ENCODE results near the gene CADPS2.

CADPS2 gene

DNA sequence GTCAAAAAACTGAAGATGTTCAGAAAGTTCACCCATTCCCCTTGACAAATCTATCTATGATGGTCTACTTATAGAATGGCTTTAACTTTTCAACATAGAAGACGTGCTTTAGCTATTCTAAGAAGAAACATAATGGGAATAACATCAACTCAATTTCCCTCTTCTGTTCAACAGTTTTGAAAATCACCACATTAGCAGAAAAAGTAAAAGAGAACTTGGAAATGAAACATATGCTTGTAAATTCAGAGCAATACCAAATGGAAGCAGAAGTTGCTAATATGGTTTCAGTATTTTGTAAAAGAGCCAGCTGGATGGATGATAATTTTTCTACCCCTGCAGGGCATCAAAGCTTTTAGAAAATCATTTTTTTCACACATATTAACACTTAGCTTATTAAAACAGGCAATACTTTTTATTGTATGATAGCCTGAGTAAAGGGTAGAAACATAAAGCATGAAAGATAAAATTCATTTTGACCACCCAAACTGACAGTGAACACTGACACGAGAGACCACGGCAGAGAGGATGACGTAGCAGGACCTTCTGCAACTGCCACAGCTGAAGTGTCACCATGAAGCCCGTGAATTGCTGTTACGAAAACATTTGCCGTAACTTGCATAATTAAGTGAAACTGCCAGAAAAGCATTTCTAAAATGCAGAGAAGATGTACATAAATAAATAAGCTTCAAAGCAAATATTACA, 542.5 kb downstream of the CADPS2 start:
- no peak for DNase-seq

DNA sequence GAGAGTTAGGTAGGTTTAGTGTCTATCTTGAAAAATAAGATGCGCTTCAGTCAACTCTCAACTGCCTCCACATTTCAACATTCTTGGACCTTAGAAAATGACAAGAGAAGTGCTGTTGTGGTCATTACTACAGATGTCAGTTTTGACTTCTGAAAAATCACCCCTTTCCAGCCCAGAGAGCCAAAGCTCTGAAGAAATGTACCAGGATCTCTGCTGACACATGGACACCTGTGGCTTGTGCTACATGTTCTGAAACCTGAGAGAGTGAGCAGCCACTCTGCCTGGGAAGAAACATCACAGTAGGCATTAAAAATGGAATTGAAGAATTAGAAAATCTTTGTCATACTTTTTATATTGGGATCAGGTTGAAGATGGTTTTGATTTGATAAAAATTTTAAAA, 545.8 kb downstream of the CADPS2 start:
- DNase-seq: no peak

DNA sequence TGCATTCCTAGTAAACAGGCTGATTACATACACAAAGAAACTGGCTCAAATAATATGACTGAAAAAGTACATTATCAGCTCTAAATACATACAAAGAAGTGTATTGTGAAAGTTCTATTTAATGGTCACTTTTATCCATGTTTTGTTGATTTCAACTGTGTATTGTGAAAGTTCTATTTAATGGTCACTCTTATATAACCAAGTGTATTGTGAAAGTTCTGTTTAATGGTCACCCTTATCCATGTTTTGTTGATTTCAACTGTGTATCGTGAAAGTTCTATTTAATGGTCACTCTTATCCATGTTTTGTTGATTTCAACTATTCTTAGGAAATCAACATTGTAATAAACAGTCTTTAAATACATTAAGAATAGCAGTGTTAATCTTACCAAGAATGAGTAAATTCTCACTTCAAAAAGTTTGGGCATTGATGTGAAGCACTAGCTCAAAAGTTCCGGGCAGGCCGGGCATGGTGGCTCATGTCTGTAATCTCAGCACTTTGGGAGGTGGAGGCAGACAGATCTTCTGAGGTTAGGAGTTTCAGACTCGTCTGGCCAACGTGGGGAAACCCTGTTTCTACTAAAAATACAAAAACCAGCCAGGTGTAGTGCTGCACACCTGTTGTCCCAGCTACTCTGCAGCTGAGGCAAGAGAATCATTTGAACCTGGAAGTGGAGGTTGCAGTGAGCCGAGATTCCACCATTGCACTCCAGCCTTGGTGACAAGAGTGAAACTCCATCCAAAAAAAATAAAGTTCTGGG, 546.9 kb downstream of the CADPS2 start:
- DNase-seq: no peak

DNA sequence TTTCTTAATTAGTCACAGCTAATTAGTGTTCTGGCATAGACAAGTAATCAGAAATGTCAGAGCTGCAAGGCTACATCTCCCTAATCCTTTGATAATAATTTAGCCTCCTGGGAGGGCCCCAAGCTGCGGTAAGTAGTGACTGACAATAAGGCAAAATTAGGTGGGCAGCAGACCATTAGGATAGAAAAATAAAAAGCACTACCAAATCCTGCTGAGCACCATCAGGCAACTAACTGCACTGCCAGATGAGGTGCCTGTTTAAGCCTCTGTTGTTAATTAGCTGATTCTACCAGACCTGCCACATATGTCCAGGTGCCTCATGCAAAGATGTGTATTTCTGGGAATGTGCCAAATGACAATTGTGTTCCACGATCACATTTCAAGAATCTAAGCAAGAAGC, 549.2 kb downstream of the CADPS2 start:
- DNase-seq: no peak

DNA sequence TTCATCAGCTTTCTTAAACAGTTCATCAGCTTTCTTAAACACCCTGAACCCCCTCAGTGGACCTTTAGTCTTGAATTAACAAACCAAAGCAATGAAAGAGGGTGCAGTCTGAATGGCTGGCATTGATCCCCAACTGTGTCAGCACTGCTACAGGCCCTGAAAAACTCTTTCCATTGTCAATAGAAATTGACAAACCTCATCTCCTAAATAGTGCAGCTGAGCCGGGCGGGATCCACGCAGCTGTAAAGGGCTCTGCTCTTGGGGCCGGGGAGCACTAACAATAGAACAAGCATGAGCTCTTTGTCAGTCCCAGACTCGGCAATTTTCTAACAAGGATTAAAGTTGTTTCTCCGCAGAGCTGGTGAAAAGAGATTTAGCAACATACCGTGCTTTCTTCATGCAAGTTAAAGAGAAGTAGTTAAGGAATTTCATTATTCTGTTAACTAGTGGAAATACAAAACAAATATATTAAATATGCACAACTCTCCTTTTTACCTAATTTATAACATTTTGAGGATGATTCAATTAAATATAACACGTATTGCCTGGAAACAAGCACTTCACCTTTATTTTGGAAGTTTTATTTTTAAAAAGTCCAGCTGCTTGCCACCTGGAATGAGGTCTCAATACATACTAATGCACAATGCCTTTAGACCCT, 557.0 kb downstream of the CADPS2 start:
- DNase-seq: no peak

DNA sequence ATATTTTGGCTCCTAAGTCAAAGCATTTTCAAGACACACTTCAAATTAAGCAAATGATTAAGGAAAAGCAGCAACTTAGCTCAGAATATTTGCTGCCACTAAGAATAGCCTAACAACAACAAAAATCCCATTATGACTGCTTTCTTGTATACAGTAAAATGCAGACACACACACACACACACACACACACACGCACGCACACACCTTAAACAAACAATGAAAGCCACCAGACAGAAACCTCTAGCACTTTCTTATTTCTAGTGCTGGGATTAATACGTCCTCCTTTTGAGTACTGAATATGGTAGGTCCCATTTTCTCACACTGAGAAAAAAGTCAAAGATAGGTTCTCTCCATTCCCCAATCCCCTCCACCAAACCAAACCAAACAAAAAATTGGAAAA, 558.3 kb downstream of the CADPS2 start:
- no peak for DNase-seq

DNA sequence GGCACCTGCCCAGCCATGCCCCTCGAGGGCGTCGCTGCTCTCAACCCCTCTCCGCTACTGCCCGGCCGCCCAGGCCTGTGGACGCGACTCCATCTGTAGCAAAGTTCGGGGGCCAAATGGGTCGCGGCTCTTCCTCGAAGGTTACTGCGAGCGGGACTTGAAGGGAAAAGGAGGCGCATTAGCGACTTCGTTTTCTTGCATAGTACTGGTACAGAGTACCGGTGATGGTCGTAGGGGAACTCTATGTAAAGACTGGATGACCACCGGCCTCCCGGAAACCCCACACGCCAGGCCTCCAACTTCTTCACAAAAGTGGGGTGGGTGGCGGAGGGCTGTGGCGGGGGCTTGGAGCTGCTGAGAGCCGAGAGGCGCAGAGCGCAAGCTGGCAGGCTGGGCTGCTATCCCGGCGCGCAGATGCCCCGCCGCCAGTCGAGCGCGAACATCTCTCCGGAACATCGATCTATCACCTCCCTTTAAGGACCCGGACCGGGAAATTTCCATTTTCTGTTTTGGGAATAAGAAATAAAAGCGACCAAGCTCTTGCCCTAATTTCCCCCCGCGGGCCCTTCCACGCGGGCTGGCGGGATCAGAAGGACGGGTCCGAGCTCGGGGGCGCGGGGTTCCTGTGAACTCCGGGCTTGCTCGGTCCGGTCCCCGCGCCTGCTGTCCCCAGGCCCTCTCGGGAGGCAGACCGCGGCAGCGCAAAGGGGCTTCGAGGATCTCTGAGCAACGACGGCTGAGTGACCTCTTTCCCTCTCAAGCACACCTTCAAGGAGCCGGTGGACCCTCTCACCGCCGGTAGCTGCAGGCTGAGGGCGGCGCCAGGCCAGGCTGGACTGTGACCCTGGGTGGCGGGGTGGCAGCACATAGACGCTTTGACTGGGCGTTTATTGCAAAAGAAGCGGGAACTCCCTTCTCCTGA, 569.5 kb downstream of the CADPS2 start:
- DNase-seq: no peak

DNA sequence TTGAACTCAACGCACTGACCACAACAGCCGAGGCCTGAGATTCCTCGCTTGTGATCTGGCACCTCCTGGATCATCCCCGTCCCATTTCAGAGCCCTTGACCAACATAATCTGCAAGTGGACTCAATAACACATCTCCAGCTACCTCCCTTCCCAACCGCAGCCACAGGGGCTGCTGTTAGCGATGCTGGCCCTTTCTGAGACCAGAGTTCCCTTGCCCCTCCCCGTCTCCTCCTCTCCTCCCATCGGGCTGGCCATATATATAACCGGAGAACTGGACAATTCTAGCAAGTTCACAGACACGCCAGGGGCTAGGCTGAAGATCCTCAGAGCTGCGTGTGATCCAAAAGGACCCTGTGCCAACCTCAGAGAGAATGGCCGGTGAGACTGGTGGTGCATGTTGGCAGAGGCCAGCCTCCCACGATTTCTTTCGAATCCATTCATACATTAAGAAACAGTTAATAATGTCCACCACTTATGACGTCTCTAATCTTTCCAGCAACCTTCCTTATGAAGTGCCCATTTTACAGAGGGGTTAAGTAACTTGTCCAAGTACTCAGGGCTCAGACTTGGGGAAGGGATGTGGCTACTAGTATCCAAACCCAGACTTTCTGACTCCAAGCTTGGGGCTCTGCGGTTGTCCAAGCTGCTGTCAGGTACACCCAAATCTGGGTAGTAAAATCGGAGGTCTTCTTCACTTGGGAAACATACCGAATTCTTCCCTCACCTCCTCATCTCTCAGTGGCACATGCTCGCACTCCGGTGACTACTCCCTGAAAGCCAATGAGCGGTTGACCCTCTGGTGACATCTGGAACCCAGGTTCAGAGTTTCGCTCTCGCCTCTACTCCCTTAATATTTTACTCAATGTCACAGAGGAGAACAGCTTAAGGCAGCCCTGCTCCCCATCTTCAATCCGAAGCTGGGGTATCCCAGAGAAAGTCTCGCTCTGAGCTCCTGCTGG, 570.5 kb downstream of the CADPS2 start:
- DNase-seq: no peak

DNA sequence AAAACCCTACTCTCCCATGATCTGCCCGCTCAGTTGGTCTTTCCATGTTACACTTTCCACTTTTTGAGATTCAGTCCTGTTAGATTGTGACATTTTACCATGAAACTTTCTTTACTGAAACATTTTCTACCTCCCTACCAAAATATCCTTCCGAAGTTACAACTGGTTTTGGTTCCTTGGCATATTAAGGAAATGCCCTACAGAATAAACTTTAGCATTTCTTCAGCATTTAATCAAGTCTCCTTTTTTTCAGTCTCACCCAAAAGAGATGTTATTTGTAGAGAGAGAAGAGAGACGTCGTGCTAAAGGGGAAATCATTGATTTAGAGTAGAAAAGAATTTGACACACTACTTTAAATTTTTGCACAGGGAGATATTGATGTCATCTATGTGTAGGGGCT, 572.0 kb downstream of the CADPS2 start:
- DNase-seq: no peak

DNA sequence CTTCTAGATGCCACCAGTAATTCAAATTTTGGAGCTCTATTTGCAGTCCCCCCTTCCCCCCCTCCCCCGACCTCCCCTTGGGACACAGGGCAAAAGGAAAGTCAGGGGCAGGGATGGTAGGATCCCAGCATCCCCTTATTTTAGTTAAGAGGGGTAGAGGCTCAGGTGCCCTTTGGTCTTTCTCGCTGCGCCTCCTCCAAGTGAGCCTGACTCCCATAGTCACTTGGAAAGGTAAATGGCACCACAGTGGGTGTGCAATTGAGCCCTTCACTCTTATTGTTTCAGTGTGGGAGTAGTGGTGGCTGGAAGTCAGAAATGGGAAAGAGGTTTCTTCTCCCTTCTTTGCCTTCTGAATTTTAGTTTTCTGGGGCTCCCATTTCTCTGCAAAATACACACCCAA, 573.5 kb downstream of the CADPS2 start:
- DNase-seq: no peak

DNA sequence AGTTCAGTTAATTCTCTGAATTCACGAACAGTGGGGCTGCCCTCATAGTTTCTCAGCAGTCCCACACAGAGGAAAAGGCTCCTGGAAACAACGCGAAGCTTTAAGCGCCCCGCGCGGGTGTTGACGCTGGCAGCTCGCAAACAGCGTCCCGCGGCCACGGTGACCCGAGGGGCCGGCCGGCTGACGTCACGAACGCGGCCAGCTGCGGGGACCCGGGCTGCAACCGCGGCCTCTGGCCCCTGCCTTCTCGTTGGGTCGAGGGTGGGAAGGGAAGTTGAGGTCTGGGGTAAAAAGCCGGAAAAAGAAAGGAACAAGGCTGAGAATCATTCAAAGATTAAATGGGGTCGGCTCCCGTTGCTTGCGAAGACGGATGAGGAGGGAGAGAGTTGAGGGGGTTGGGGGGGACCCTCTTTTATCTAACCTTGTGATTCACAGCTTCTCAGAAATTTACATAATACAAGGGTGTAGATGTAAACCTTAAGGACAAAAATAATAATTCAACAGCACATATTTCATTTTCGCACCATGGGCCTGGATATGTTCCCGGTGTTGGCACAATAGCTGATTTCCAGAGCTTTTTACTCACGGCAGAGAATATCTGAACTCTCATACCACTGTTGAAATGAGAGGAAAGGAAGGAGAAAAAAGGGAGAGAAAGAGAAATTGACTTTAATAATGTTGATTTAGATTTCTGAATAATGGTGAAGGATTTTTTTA, 574.4 kb downstream of the CADPS2 start:
- DNase-seq: no peak

DNA sequence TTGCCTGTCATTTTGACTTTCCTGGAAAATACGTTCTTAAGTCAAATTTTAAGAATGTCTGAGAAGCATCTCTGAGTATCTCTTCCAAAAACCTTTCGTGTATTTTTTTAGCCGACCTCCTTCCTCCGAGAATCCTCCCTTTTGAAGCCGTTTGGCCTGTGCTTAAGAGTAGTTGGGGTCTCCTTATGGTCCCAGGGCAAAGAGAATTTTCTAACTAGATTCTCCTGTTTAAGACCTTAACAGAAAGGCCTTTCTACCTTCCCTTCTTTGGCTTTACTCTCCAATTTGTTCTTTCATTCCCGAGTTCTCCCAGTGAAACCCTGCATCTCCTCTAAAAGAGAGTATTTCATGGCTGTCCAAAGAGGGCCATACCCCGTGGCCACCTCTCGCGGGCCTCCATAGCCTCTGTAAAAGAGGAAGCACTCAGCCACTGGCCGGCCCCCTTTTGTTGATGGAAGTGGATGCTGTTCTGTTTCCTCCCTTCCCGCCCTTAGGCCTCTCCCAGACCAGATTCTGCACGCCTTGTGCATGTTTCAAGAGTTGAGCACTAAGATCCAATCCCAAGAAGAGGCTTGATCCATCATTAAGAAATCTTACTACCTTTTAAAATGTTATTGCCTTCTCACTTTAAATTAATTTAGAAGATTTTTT, 575.1 kb downstream of the CADPS2 start:
- DNase-seq: no peak

DNA sequence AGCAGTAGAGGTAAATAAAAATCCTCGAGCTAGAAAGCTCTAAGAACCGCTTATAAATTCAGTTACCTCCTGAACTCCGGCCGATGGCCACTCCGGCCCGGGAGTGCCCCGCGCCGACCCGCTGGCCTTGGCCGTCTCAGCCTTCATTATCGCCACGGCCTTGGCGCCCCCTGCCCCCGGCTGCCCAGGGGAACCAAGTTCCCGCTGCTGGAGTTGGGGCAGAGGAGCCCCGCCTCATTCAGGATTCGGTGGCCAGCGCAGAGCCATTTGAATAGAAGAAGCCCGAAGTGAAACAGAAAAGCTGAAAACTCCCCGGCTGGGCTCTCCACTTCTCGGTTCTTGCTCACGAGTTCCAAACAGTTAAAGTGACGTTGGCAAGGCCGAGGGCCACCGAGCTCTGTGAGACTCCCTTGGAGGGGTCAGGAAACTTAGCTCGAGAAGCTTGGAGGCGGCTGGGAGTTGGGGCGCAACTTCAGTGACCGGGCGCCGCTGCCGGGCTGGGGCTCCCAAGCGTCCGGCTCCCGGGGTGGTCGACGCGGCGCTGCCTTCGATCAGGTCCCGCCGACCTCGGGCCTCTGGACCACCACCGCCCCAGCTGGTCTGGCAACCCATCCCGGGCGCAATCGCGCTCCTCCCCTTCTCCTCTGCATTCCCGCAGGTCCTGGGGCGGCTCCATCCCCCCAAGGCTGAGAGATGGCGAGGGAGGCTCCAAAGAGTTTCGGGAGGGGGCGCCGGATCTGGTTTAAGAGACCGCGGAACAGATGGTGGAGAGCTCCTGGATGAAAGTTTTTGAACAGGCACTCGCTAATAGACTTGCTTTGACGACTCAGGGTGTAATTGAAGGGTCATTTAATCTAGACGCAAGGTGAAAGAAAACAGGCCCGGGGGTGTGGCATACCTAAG, 575.9 kb downstream of the CADPS2 start:
- no peak for DNase-seq

DNA sequence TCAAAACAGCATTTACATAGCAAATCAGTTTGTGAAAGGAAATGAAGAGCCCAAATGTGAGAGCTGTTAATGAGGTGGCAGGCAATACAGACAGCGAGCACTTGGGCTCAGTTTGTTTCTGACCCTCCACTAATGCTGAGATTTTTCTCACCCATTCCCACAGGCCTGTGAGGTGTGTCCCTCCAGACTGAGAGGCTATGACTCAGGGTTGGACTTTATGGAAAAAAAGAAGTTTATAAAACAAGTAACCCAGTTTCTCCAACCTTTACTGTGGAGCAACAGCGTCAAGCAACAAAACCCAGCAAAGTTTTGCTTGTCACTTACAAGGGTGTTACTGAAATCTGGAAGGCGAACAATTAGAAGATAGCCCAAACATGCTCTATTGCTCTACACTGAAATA, 576.8 kb downstream of the CADPS2 start:
- no peak for DNase-seq

DNA sequence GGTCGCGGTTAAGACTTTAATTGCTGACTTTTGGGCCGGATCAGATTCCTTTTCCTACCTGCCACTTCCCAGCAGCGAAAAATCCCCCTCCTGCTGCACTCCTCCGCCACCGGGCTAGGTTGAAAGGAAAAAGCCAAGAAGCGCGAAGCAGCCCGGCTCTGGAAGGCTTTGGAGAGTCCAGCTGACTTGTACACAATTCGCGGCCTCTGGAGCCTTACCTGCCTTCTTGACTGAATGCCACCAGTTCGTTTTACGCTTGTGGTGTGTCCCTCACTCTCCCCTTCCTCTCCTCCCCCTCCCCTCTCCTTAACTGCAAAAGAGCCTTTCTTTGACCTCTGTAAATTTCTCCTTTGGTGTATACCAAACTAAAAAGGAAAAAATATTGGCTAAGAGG, 579.0 kb downstream of the CADPS2 start:
- DNase-seq: no peak

DNA sequence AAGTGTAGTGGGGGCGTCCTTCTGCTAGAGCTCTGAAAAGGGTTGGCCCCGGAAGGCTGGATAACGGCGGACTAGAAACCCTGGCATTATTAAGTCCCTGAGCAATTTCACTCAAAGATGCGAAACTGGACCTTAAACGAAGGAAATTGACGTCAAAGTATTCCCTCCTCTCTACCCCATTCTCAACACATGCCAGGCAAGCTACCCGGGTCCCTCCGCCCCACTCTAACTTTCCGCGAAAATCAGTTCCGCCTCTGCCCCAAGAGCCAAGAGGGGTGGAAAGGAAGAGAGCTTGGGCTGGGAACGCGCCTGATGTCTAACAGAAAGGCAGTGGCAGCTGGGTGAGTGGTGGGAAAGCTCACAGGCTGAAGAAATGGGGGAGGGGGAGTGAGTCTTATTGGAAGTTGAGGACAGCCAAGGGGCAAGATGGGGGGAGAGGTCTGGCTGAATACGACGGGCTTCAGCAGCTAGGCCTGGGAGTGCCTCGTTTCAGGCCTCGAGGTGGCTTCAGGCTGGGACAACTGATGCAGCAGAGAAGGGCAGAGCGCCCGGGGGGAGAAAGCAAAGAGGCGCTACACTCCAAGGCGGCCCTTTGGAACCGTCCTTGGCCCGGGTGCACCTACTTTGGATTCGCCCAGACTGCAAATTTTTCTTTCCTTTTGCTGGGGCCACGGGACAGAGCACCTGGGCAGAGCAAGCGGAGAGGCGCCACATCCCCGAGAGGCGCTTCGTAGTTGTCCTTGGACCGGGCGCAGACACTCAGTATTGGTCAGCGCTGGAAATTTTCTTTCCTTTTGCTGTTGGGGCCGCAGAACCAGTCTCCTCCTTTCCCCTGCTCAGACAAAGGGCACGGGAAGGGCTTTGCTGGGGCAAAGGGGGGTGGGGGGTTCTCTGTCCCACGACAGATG, 579.7 kb downstream of the CADPS2 start:
- no peak for DNase-seq

DNA sequence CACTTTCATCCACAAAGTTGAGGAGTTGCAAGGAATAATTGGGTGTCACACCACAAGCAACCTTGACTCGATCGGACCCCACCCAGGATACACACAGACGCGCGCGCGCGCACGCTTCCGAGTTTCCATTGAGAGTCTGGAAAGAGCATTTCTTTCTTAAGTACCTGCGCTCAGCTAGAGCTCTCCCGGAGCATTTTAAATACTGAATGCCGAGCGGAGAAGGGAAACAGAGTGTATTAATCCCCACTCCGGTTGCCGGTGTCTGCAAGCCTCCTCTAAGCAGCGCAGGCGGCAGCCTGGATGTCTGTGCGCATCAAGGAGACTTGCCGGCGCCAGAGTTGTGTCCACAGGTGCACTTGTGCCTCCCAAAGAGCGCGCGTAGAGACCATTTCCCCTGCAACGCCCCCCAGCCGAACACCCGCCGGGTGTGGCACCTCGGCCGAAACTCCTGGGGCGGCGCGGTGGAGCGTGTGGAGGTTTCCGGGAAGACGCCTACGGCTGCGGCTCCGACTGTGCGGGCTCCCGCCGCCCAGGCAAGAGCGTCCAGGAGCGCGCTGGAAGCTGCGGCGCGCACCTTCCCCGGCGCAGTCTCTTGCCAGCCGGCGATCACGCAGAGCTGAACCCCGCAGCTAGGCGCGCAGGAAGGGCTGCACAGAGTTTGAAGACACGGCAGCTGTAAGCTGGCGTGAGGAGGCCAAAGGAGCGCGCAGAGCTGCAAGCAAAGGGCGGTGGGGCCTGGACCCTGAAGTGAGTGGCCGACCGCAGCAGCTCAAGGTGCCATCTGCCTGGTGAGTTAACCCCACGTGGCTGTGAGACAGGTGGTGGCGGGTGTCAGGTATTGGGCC, 580.6 kb downstream of the CADPS2 start:
- DNase-seq: no peak

All from activated CD4-positive, alpha-beta T cell treated with anti-CD3 and anti-CD28 coated beads, Interleukin-2, amount 50 U/mL, for 16 hours (primary cell).